NCI-H2227 treated with DMSO at 0.1 percent for 48 hours (cell line): ENCODE data around the gene KLHL34.

Experiments used
- DNase-seq: peaks from one replicate; lab custom pipeline; 2025; lab: John Stamatoyannopoulos, UW

KLHL34 gene

DNA sequence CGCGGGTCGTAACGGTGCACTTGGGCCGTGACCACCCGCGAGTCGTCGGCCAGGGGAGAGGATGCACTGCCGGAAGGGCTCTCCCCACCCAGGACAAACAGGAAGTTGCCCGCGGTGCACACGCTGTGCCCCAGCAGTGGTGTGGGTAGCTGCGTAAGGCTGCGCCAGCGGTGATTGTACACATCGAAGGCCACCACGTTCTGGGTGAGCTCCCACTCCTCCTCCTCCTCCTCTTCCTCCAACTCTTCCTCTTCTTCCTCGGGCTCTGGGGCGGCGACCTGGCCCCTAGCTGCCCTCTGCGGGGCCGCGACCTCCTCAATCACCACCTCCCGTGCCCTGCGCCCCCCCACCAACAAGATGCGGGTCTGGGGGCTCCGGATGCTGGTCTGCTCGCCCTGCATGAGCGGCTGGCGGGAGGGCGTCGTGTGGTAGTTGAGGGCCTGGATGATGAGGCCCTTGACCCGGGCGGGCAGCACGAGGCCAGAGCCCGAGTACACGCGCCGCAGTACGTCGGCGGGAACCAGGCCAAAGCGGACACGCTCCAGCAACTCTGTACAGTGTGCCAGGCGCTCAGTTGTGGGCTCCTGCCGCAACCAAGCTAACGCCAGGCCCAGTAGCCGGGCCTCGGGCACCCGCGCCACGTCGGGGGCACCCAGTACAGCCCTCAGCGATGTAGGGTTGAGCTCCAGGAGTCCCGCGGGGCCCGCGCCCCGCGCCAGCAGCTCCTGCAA is 1.4 kb downstream of the KLHL34 start:
- no peak for DNase-seq

- no peak for DNase-seq
Observed at GRCh38 chrX:21655901-21656586, 2.1 kb downstream of the KLHL34 start.

- DNase-seq = peak; percentile 83
Observed at GRCh38 chrX:21645886-21646285, 12.2 kb downstream of the KLHL34 start.

- DNase-seq = no peak
Observed at GRCh38 chrX:21645431-21645830, 12.7 kb downstream of the KLHL34 start.

- no peak for DNase-seq
Observed at GRCh38 chrX:21639775-21640174, 18.4 kb downstream of the KLHL34 start.

DNA sequence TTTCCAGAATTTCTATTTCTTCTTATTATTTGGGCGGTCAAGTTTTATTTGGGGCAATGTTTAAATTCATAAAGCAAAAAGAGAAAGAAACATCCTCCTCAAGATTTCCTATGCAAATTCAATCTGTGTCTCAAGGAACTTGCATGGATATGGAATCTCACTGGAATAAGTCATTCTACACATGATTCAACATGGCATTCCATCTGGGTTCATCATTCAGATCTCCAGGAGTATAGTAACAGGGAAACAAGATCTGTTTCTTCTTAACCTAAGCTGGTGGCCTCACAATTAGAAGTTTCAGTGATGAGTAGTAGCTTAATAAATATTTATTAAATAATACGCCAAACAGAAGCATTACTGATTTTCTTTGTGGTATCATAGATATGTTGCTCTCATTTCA is 19.8 kb downstream of the KLHL34 start:
- DNase-seq = no peak

DNA sequence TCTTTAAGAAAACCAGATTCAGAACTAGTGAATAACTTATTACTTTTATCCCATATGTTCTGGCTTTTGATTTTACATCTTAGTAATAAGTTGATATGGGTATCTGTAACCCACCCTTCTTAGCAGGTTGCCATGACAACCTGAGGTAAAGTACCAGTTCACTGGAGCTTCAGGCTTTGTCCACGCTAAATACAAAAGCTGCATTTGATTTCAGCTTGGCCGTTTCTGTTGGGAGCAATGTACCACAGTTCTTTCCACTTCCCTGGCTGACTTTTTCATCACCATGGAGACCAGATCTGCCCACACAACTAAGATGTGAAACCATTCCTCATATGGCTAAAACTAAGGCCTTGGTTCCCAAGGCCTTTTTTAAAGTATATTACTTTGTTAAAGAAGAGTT is 26.1 kb downstream of the KLHL34 start:
- peak; percentile 42 for DNase-seq

GRCh38 chrX:21623778-21624501 is 34.2 kb downstream of the KLHL34 start:
- no peak for DNase-seq

- DNase-seq = no peak
Observed at GRCh38 chrX:21620234-21620633, 37.9 kb downstream of the KLHL34 start.

- DNase-seq = no peak
Observed at GRCh38 chrX:21616386-21616785, 41.7 kb downstream of the KLHL34 start.

- no peak for DNase-seq
Observed at GRCh38 chrX:21612154-21612553, 46.0 kb downstream of the KLHL34 start.

DNA sequence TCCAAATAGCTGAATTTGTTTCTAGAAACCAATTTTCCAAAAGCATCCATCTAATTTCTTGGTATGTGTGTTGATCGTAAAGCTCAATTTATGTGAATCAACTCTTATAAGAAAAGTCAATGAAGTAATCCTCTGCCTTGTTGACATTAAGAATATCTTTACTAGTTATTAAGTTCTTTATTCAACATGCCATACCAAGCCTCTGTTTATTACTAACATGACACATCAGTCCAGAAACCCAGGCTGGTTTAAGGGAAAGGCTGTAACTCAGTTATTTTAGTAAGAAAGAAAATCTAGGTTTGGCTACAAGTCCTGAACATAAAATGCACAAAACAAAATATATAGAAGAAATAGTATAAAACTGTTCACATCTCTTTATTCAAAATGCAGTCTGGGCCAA is 48.0 kb downstream of the KLHL34 start:
- DNase-seq = no peak

DNA sequence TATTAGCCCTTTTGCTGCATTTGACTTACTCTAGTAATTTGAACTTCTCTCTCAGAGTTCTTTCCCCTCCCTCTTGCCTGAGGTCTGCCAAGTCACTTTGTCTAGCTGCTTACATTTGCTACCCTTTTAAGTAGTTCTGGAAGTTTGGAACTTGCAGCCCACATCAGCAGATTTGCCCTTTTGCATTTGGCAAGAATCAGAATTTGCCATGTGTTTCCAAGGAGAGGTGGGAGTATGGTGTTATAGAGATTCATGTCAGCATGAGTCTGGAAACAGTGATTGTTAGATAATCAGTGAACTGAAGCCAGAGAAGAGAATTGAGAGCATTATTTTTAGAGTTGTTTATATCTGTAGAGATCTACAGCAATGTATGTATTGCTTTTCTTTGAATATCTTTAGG is 52.1 kb downstream of the KLHL34 start:
- DNase-seq = no peak
